Activated T-helper 17 cell treated with anti-CD3 and anti-CD28 coated beads, Interleukin-2, amount 50 U/mL, for 72 hours (primary cell): ENCODE measurements around the gene TSPO. TPM values are rescaled to one million over a fixed set of nuclear protein-coding genes. Genes with fewer than 3 reads are reported as not detected.

ENCODE experiments used
- ATAC-seq: fragments of 150-1000 bp; cut with Tn5 transposase; replicated peaks from 2 replicates; pipeline ENCODE4 v1.10.0; 2021; ENCODE audit warnings: mild to moderate bottlenecking, moderate library complexity
- H3K27ac Mint-ChIP-seq: one replicate; pipeline ENCODE4 v1.8.0; 2022; ENCODE audit warnings: mixed read lengths
- H3K27me3 Mint-ChIP-seq: one replicate; pipeline ENCODE4 v1.8.0; 2022; ENCODE audit warnings: mixed read lengths
- H3K36me3 Mint-ChIP-seq: one replicate; pipeline ENCODE4 v1.8.0; 2022; ENCODE audit warnings: low read depth, mild to moderate bottlenecking, mixed read lengths
- H3K4me1 Mint-ChIP-seq: one replicate; pipeline ENCODE4 v1.8.0; 2022; ENCODE audit warnings: mixed read lengths
- H3K4me3 Mint-ChIP-seq: one replicate; pipeline ENCODE4 v1.8.0; 2022; ENCODE audit warnings: mild to moderate bottlenecking, mixed read lengths
- H3K9me3 Mint-ChIP-seq: one replicate; pipeline ENCODE4 v1.8.0; 2022; ENCODE audit warnings: mixed read lengths
- total RNA-seq, 2 donors: library from RNA; stranded (reverse); gene quantifications; one replicate each; pipeline ENCODE4 v1.2.3, GENCODE V29; 2022

TSPO gene
- total RNA-seq, 2 donors from 2014 or later: 127 to 199 TPM

DNA sequence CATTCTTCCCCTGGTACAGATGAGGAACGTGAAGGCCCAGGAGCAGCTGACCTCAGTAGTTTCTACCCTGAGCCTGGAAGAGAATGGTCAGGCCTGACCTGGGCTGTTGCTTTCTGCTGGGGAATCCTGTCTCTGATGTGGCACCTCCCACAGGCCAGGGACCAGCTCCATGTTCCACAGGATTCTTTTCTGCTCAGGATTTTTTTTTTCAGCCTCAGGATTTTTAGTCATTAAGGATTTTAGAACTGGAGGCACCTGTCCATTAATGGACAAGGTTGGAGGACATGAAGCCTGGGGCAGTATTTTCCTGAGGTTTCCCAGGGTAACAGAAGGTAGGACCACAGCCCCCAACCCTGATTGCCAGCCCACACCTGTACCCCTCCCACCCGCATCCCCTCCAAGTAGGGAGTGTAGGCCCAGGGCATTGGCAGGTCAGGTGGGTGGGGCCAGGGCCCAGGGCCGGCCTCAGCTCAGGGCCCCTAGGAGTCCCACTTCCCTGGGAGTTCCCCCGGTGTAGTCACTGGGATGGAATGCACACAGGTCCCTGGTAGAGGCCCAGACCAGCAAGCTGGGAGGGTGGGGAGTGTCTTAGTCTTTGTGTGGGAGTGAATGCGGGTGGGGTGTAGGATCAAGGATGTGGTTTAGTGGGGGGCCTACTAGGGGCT is 24.7 kb upstream of the TSPO start:
- Mint-ChIP-seq H3K4me1 (peaks cover 5% of the 10 kb centered on the region), H3K36me3 (peaks cover 4% of the 10 kb centered on the region), H3K27me3 (no peaks in the 10 kb centered on the region), H3K9me3 (no peaks in the 10 kb centered on the region), H3K4me3 (no peak overlapping the region), H3K27ac (peak overlapping the region; percentile 48)
- ATAC-seq: no peak

- Mint-ChIP-seq H3K9me3 (no peaks in the 10 kb centered on the region), H3K27ac (peak overlapping the region; percentile 48), H3K4me1 (peaks cover 5% of the 10 kb centered on the region), H3K4me3 (no peak overlapping the region), H3K27me3 (no peaks in the 10 kb centered on the region), H3K36me3 (peaks cover 11% of the 10 kb centered on the region)
- ATAC-seq: no peak
Measured at GRCh38 chr22:43127166-43127908, 24.0 kb upstream of the TSPO start.

DNA sequence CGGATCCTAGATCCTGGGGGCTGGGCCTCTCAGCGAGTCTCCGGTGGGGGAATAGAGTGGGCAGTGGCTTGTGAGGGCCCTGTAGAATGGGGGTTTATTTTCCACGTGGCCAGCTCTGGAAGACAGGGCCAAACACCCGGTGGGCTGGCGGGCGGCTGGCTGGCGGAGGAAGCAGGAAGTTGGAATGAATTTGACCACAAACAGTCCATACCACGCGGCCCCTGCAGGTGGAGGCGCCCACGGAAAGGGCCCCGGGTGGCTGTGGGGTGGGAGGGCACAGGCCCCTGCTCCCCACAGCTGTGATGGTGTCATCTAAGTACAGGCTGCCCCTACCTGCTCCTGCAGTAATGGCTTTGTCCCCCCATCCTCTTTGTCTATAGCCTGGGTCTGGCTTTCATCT is 23.2 kb upstream of the TSPO start:
- H3K4me1 Mint-ChIP-seq: no peaks in the 10 kb centered on the region
- no peak overlapping the region for H3K27ac Mint-ChIP-seq
- peaks cover 19% of the 10 kb centered on the region for H3K36me3 Mint-ChIP-seq
- no peak overlapping the region for H3K4me3 Mint-ChIP-seq
- no peaks in the 10 kb centered on the region for H3K27me3 Mint-ChIP-seq
- H3K9me3 Mint-ChIP-seq: no peaks in the 10 kb centered on the region
- ATAC-seq: no peak

GRCh38 chr22:43128928-43129424 is 22.4 kb upstream of the TSPO start:
- Mint-ChIP-seq H3K4me1 (no peaks in the 10 kb centered on the region), H3K27ac (no peak overlapping the region), H3K27me3 (no peaks in the 10 kb centered on the region), H3K9me3 (no peaks in the 10 kb centered on the region), H3K36me3 (peaks cover 27% of the 10 kb centered on the region), H3K4me3 (no peak overlapping the region)
- ATAC-seq: no peak

DNA sequence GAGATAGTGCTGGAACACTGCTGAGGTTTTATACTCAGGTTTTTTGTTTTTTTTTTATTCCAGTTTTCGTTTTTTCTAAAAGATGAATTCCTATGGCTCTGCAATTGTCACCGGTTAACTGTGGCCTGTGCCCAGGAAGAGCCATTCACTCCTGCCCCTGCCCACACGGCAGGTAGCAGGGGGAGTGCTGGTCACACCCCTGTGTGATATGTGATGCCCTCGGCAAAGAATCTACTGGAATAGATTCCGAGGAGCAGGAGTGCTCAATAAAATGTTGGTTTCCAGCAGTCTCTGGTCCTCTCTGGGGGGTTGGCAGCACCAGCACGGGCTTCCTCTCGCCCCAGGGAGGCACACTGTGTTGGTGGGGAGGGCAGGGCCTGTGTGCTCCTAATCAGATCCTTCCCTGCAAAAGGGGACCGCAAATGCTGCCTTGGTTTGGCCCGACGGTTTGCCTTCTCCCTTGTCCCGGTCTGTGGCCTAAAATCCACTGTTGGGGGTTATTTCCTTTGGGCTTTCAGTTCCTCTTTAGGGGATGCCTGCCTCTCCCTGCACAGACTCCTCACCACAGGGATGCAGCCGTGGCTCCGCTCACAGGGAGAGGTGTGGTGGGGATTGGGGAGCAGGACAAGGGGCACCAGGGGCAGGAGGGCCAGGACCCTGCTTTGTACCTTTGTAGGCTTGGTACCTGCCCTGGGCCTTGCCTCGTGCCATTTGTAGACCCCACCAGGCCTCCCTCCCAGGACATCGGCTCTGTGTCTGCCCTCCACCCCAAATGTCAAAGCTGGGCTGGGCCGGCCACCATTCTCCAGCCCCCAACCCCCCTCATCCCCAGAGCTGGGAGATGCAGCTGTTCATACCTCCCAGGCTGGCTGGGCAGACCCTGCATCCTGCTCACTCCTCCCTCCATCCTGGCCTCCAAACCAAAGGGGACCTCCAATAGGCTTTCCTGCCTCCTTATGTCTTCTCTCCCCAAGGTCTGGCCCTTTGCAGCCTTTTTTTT is 21.6 kb upstream of the TSPO start:
- Mint-ChIP-seq H3K4me3 (no peak overlapping the region), H3K4me1 (no peaks in the 10 kb centered on the region), H3K36me3 (peaks cover 33% of the 10 kb centered on the region), H3K27ac (no peak overlapping the region), H3K9me3 (no peaks in the 10 kb centered on the region), H3K27me3 (no peaks in the 10 kb centered on the region)
- ATAC-seq: no peak

DNA sequence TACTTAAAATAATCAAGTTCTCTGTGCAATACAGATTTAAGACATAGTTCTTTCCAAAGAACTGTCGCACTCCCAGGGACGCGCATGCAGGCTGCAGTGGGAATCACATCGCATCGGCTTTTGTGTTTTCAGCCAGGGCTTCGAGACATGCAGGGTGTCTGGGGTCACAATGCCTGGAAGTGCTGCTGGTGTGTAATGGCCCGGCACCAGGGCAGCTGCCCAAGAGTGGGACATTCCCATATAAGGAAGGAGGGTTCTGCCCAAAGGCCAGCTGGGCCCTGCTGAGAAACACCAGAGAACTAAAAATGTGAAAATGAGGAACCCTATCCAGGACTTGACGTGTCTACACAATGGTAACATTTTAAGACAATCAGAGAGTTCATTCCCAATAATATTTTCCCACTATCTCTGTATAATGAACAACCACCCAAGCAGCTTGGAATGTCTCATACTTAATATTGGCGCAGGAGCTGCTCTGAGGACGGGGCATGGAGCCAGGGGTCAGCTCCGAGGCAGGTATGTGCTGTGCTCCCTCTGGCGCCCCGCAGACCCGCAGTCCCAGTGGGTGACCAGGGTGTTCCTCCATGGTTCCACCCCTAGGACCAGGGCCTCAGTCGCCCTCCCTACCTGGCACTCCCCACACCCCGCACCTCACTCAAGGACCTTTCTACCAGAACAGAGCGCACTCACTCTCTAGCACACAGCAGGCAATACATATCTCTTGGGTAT is 19.4 kb upstream of the TSPO start:
- no peaks in the 10 kb centered on the region for H3K27me3 Mint-ChIP-seq
- ATAC-seq: no peak
- no peaks in the 10 kb centered on the region for H3K9me3 Mint-ChIP-seq
- peaks cover 50% of the 10 kb centered on the region for H3K36me3 Mint-ChIP-seq
- H3K27ac Mint-ChIP-seq: no peak overlapping the region
- H3K4me3 Mint-ChIP-seq: no peak overlapping the region
- no peaks in the 10 kb centered on the region for H3K4me1 Mint-ChIP-seq

- H3K27me3 Mint-ChIP-seq: no peaks in the 10 kb centered on the region
- H3K4me1 Mint-ChIP-seq: no peaks in the 10 kb centered on the region
- no peaks in the 10 kb centered on the region for H3K9me3 Mint-ChIP-seq
- H3K36me3 Mint-ChIP-seq: peaks cover 63% of the 10 kb centered on the region
- no peak overlapping the region for H3K27ac Mint-ChIP-seq
- no peak for ATAC-seq
- H3K4me3 Mint-ChIP-seq: no peak overlapping the region
Measured at GRCh38 chr22:43133401-43133800, 18.0 kb upstream of the TSPO start.

- Mint-ChIP-seq H3K4me3 (no peak overlapping the region), H3K9me3 (no peaks in the 10 kb centered on the region), H3K27me3 (no peaks in the 10 kb centered on the region), H3K36me3 (peaks cover 74% of the 10 kb centered on the region), H3K27ac (no peak overlapping the region), H3K4me1 (no peaks in the 10 kb centered on the region)
- no peak for ATAC-seq
Measured at GRCh38 chr22:43134553-43134952, 16.8 kb upstream of the TSPO start.

DNA sequence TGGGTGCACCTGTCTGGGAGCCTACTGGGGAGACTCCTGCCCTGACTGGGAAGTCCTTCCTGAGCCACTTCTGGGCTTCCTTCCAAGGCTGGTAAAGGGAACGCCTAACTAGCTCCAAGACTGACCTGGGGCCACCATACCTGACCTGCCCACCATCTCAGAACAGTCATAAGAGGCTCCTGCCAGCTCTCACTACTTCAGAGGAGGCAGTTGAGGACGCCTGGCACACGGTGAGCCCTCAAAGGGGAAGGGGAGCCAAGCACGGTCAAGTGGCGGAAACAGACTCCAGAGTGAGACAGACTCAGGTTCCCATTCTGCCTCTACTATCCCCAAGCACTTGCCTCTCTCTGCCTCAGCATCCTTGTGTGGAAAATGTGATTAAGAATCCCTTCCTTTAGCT is 15.8 kb upstream of the TSPO start:
- Mint-ChIP-seq H3K36me3 (peaks cover 84% of the 10 kb centered on the region), H3K9me3 (no peaks in the 10 kb centered on the region), H3K27ac (no peak overlapping the region), H3K4me1 (no peaks in the 10 kb centered on the region), H3K27me3 (no peaks in the 10 kb centered on the region), H3K4me3 (no peak overlapping the region)
- ATAC-seq: no peak

DNA sequence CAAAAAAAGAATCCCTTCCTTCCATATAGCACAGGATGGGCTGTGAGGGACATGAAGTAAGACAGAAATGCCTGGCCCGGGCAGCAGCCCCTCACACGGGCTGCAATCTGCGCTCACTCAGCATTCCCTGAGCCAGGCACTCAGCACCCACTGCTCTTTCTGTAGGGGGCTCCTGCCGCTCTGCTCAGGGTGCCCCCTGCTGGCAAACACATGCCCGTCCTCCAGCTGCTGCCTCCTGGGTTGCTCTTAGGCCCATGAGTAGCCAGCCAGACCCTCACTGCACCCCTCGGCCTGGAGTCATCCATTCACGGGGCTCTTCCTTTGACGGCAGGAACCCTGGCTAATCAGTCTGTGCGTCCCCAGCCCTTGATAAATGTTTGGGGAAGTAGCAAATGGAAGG is 15.1 kb upstream of the TSPO start:
- Mint-ChIP-seq H3K9me3 (no peaks in the 10 kb centered on the region), H3K4me1 (no peaks in the 10 kb centered on the region), H3K36me3 (peaks cover 91% of the 10 kb centered on the region), H3K27me3 (no peaks in the 10 kb centered on the region), H3K4me3 (no peak overlapping the region), H3K27ac (no peak overlapping the region)
- ATAC-seq: peak; percentile 56

GRCh38 chr22:43136801-43137200 is 14.6 kb upstream of the TSPO start:
- Mint-ChIP-seq H3K4me3 (no peak overlapping the region), H3K36me3 (peaks cover 86% of the 10 kb centered on the region), H3K4me1 (no peaks in the 10 kb centered on the region), H3K27ac (no peak overlapping the region), H3K27me3 (no peaks in the 10 kb centered on the region), H3K9me3 (no peaks in the 10 kb centered on the region)
- no peak for ATAC-seq

- H3K27ac Mint-ChIP-seq: peak within 1 kb of the TSS; percentile 92
- peaks cover 32% of the 10 kb centered on the region for H3K36me3 Mint-ChIP-seq
- peak within 1 kb of the TSS; percentile 83 for H3K4me3 Mint-ChIP-seq
- H3K9me3 Mint-ChIP-seq: no peaks in the 10 kb centered on the region
- H3K4me1 Mint-ChIP-seq: no peaks in the 10 kb centered on the region
- ATAC-seq: peak; percentile 96
- no peaks in the 10 kb centered on the region for H3K27me3 Mint-ChIP-seq
Measured at GRCh38 chr22:43142880-43143562, 8.3 kb upstream of the TSPO start, which contains the start of gene MCAT. Gene MCAT, minus strand, starts transcription at chr22:43143398. Its CDS starts 50 bp downstream, at chr22:43143348.

DNA sequence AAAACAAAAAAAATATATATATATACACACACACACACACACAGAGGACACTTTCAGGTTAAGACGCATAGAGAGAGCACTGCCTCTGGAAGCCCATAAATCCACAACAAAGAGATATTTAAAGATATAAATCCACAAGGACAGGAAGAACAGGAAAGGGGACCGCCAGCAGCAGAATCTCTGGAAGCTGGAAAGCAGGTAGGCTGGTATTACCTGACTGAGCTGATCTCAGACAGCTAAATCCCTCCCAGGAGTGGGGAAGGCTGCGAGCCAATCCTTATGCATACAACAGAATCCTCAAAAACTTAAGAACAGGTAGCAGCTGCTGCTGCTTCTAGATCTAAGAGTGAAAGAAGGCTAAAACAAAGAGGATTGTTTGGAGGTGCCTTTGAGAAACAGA is 6.4 kb upstream of the TSPO start:
- Mint-ChIP-seq H3K9me3 (no peaks in the 10 kb centered on the region), H3K27ac (no peak overlapping the region), H3K36me3 (peaks cover 14% of the 10 kb centered on the region), H3K27me3 (no peaks in the 10 kb centered on the region), H3K4me1 (no peaks in the 10 kb centered on the region), H3K4me3 (no peak overlapping the region)
- ATAC-seq: no peak
